CD4-positive, alpha-beta T cell (primary cell): ENCODE measurements around the gene KPNA3. TPM values are rescaled to one million over a fixed set of nuclear protein-coding genes. Genes with fewer than 3 reads are reported as not detected.
"Not testable (repeated sequence)": the region's sequence is repeated elsewhere in the genome, so short reads cannot be mapped to it uniquely, and the experiment has no call there.

Source experiments
- ATAC-seq: fragments of 200-7000 bp; cut with Tn5 transposase; one replicate; pipeline ENCODE4 v1.10.0; 2022; ENCODE audit warnings: mild to moderate bottlenecking; ENCODE audit not compliant: poor library complexity
- CTCF ChIA-PET: fragments of 350-600 bp; sonication (Branson Sonifier 250); formaldehyde crosslinking; loops from one replicate; lab custom pipeline; 2021; ENCODE audit warnings: antibody characterized with exemption, inconsistent platforms; lab: Charles Lee
- POLR2A ChIA-PET: fragments of 350-600 bp; sonication (Branson Sonifier 250); formaldehyde crosslinking; loops from one replicate; lab custom pipeline; 2021; ENCODE audit warnings: antibody characterized with exemption, inconsistent platforms; lab: Charles Lee
- DNase-seq, 14 experiments: peaks; one replicate each; pipeline ENCODE4 v3.0.0-alpha.2; 2013 to 2020; ENCODE audit warnings: mixed read lengths in 2 of 14
- H3K27ac ChIP-seq, 2 donors: one replicate each; pipeline versions ENCODE4 v1.5.1 to v1.7.0; 2013; ENCODE audit warnings: low read length in 2 of 2, low read depth in 1 of 2, mild to moderate bottlenecking in 1 of 2
- H3K27me3 ChIP-seq, 2 experiments: 1 replicate in 1 of 2; 2 replicates in 1 of 2; pipeline versions ENCODE4 v1.6.1 to v1.7.0; 2013; ENCODE audit warnings: low read length in 2 of 2, control low read depth in 1 of 2, mild to moderate bottlenecking in 1 of 2, moderate library complexity in 1 of 2; ENCODE audit not compliant: insufficient read depth in 2 of 2, control insufficient read depth in 1 of 2
- H3K36me3 ChIP-seq: one replicate; pipeline ENCODE4 v1.6.1; 2013; ENCODE audit warnings: low read length, control low read depth; ENCODE audit not compliant: insufficient read depth
- H3K4me1 ChIP-seq: one replicate; pipeline ENCODE4 v1.6.1; 2013; ENCODE audit warnings: low read length, control low read depth; ENCODE audit not compliant: insufficient read depth
- H3K4me3 ChIP-seq: one replicate; pipeline ENCODE4 v1.5.1; 2013; ENCODE audit warnings: mild to moderate bottlenecking, low read length, moderate library complexity
- H3K9me3 ChIP-seq, 2 experiments: 1 replicate in 1 of 2; 2 replicates in 1 of 2; pipeline versions ENCODE4 v1.6.1 to v1.7.0; 2013; ENCODE audit warnings: low read length in 2 of 2, mild to moderate bottlenecking in 2 of 2, control low read depth in 1 of 2, moderate library complexity in 1 of 2; ENCODE audit not compliant: control insufficient read depth in 1 of 2, insufficient read depth in 1 of 2
- H3K27ac Mint-ChIP-seq: one replicate; pipeline ENCODE4 v1.8.0; 2020; ENCODE audit warnings: mixed read lengths
- H3K27me3 Mint-ChIP-seq: one replicate; pipeline ENCODE4 v1.8.0; 2021; ENCODE audit warnings: mixed read lengths
- H3K36me3 Mint-ChIP-seq: one replicate; pipeline ENCODE4 v1.8.0; 2021; ENCODE audit warnings: low read depth, mixed read lengths
- H3K4me1 Mint-ChIP-seq: one replicate; pipeline ENCODE4 v1.8.0; 2021; ENCODE audit warnings: low read depth, mixed read lengths
- H3K4me3 Mint-ChIP-seq: one replicate; pipeline ENCODE4 v1.8.0; 2020; ENCODE audit warnings: mild to moderate bottlenecking, mixed read lengths
- H3K9me3 Mint-ChIP-seq: one replicate; pipeline ENCODE4 v1.8.0; 2020; ENCODE audit warnings: mixed read lengths
- CTCF ChIP-seq: fragments of 200-600 bp; IDR thresholded peaks from one replicate; pipeline ENCODE4 v1.8.0; 2022; ENCODE audit warnings: antibody characterized with exemption, mild to moderate bottlenecking
- intact Hi-C, 2 experiments: fragments of 100-400 bp; cut with DNase I in 1 of 2; cut with micrococcal nuclease in 1 of 2; formaldehyde crosslinking; loops; one replicate each; pipeline versions ENCODE4 v1.15.1 to v1.9.0; 2023 to 2025; cut with DNase I, micrococcal nuclease
- total RNA-seq, 174 experiments: library from RNA in 2 of 174; stranded (reverse) in 2 of 174; gene quantifications; one replicate each; pipeline ENCODE4 v1.2.3 and lab custom pipeline; 2021 to 2026

KPNA3 gene
- total RNA-seq, 2 experiments from 2014 or later = 15.7 to 17.3 TPM

- no peak overlapping the region for H3K27ac ChIP-seq
- no peak for TF ChIP-seq CTCF
- H3K4me1 ChIP-seq = no peaks in the 10 kb centered on the region
- H3K27me3 ChIP-seq = peaks cover 0 to 3% of the 10 kb centered on the region in 2 experiments
- H3K4me3 Mint-ChIP-seq = no peak overlapping the region
- H3K36me3 ChIP-seq = no peaks in the 10 kb centered on the region
- peaks cover 0 to 6% of the 10 kb centered on the region in 2 experiments for H3K9me3 ChIP-seq
- H3K36me3 Mint-ChIP-seq = no peaks in the 10 kb centered on the region
- POLR2A ChIA-PET = interaction anchor here (0.9 to 1.2 kb wide), 2 partner anchors 34 to 35 kb away, joined by 3 read pairs; no protein-coding TSS in a partner anchor
- no peak overlapping the region for H3K27ac Mint-ChIP-seq
- DNase-seq (no peak), ATAC-seq (no peak)
- peaks cover 14% of the 10 kb centered on the region for H3K4me1 Mint-ChIP-seq
- CTCF ChIA-PET = no interaction called here
- H3K9me3 Mint-ChIP-seq = peaks cover 4% of the 10 kb centered on the region
- intact Hi-C loops = no loop called here
- H3K27me3 Mint-ChIP-seq = no peaks in the 10 kb centered on the region
- H3K4me3 ChIP-seq = no peak overlapping the region
Measured at GRCh38 chr13:49827336-49827735, 34.9 kb upstream of the KPNA3 start.

GRCh38 chr13:49821216-49822009 lies 28.9 kb upstream of the KPNA3 start:
- Mint-ChIP-seq H3K36me3 (no peaks in the 10 kb centered on the region), H3K9me3 (no peaks in the 10 kb centered on the region), H3K4me1 (no peaks in the 10 kb centered on the region), H3K27ac (no peak overlapping the region), H3K27me3 (peaks cover 20% of the 10 kb centered on the region), H3K4me3 (no peak overlapping the region)
- intact Hi-C loops = no loop called here
- no peak for TF ChIP-seq CTCF
- ChIA-PET POLR2A (no interaction called here), CTCF (interaction anchor here (0.8 kb wide), 1 partner anchor 24 kb away, joined by 3 read pairs; no protein-coding TSS in a partner anchor)
- Histone ChIP-seq H3K27me3 (peaks cover 0 to 3% of the 10 kb centered on the region in 2 experiments), H3K9me3 (no peaks in the 10 kb centered on the region), H3K4me3 (no peak overlapping the region), H3K27ac (no peak overlapping the region), H3K4me1 (no peaks in the 10 kb centered on the region), H3K36me3 (no peaks in the 10 kb centered on the region)
- DNase-seq = peak in 2 of 14 experiments; percentile 8 to 13
- ATAC-seq = no peak

- no peaks in the 10 kb centered on the region for H3K36me3 Mint-ChIP-seq
- DNase-seq (no peak), ATAC-seq (no peak)
- CTCF ChIA-PET = no interaction called here
- no peak overlapping the region for H3K4me3 Mint-ChIP-seq
- peaks cover 0 to 3% of the 10 kb centered on the region in 2 experiments for H3K27me3 ChIP-seq
- intact Hi-C loops = no loop called here
- H3K4me1 ChIP-seq = no peaks in the 10 kb centered on the region
- peaks cover 20% of the 10 kb centered on the region for H3K27me3 Mint-ChIP-seq
- no peak for TF ChIP-seq CTCF
- POLR2A ChIA-PET = no interaction called here
- no peak overlapping the region for H3K4me3 ChIP-seq
- no peaks in the 10 kb centered on the region for H3K36me3 ChIP-seq
- no peaks in the 10 kb centered on the region for H3K9me3 ChIP-seq
- H3K27ac ChIP-seq = no peak overlapping the region
- no peaks in the 10 kb centered on the region for H3K9me3 Mint-ChIP-seq
- H3K4me1 Mint-ChIP-seq = no peaks in the 10 kb centered on the region
- H3K27ac Mint-ChIP-seq = no peak overlapping the region
Measured at GRCh38 chr13:49820591-49821215, 28.2 kb upstream of the KPNA3 start.

GRCh38 chr13:49816047-49816446 lies 23.6 kb upstream of the KPNA3 start:
- H3K27me3 ChIP-seq, H3K27ac Mint-ChIP-seq, H3K4me3 ChIP-seq, ATAC-seq, H3K36me3 Mint-ChIP-seq, H3K36me3 ChIP-seq, intact Hi-C loops, H3K4me1 Mint-ChIP-seq, POLR2A ChIA-PET, H3K9me3 ChIP-seq, H3K4me3 Mint-ChIP-seq, H3K4me1 ChIP-seq, H3K27ac ChIP-seq, H3K9me3 Mint-ChIP-seq, DNase-seq: not testable (repeated sequence)
- H3K27me3 Mint-ChIP-seq = peaks cover 19% of the 10 kb centered on the region
- CTCF ChIA-PET = interaction anchor here (1.1 kb wide), 1 partner anchor 8 kb away, joined by 4 read pairs; no protein-coding TSS in a partner anchor
